ENCODE measurements around the gene LRIG1.

Gene LRIG1

GRCh38 chr3:66450390-66451022 lies 50.3 kb downstream of the LRIG1 start:
- no peak overlapping the region for H3K4me2 ChIP-seq (ENCODE audit: low read length)
- no peak overlapping the region for H3K27ac ChIP-seq (ENCODE audit: low read depth, low read length)
- H3K4me3 ChIP-seq (ENCODE audit: low read length): no peak overlapping the region
- peaks cover 98% of the 10 kb centered on the region for H3K79me2 ChIP-seq (ENCODE audit: control insufficient read depth, low read length)
- no peaks in the 10 kb centered on the region for H3K27me3 ChIP-seq (ENCODE audit: control insufficient read depth, low read length)
- no peaks in the 10 kb centered on the region for H3F3A ChIP-seq (ENCODE audit: control insufficient read depth, insufficient read depth)
- no peaks in the 10 kb centered on the region for H3K9me3 ChIP-seq (ENCODE audit: control insufficient read depth, insufficient read depth, low read length)
- H4K20me1 ChIP-seq (ENCODE audit: control insufficient read depth, insufficient read depth, low read depth, low read length): peaks cover 22% of the 10 kb centered on the region; the same call in 1 of the 2 replicates
- no peak for TF ChIP-seq EZH2phosphoT487 (IDR thresholded peaks at IDR 0.05; ENCODE audit: borderline replicate concordance, low read length)
- TF ChIP-seq CTCF (IDR thresholded peaks at IDR 0.05; ENCODE audit: low read depth, low read length, poor library complexity, severe bottlenecking): no peak
- H3K9me2 ChIP-seq (replicated peaks; ENCODE audit: control insufficient read depth, low read length): no peaks in the 10 kb centered on the region
- H3K36me3 ChIP-seq (ENCODE audit: control insufficient read depth, low read length): peaks cover 92% of the 10 kb centered on the region
- peaks cover 36% of the 10 kb centered on the region for H3K4me1 ChIP-seq (ENCODE audit: control insufficient read depth, low read length)

GRCh38 chr3:66449411-66449974 lies 51.3 kb downstream of the LRIG1 start:
- Histone ChIP-seq H3K9me3 (ENCODE audit: control insufficient read depth, insufficient read depth, low read length) (no peaks in the 10 kb centered on the region), H3K27ac (ENCODE audit: low read depth, low read length) (no peak overlapping the region), H3K79me2 (ENCODE audit: control insufficient read depth, low read length) (peaks cover 97% of the 10 kb centered on the region), H3K4me1 (ENCODE audit: control insufficient read depth, low read length) (peaks cover 26% of the 10 kb centered on the region), H3K27me3 (ENCODE audit: control insufficient read depth, low read length) (no peaks in the 10 kb centered on the region), H3K4me3 (ENCODE audit: low read length) (no peak overlapping the region), H4K20me1 (ENCODE audit: control insufficient read depth, insufficient read depth, low read depth, low read length) (peaks cover 19% of the 10 kb centered on the region; the same call in 1 of the 2 replicates), H3K4me2 (ENCODE audit: low read length) (no peak overlapping the region), H3F3A (ENCODE audit: control insufficient read depth, insufficient read depth) (no peaks in the 10 kb centered on the region), H3K9me2 (replicated peaks; ENCODE audit: control insufficient read depth, low read length) (no peaks in the 10 kb centered on the region), H3K36me3 (ENCODE audit: control insufficient read depth, low read length) (peaks cover 92% of the 10 kb centered on the region)
- TF ChIP-seq EZH2phosphoT487 (IDR thresholded peaks at IDR 0.05; ENCODE audit: borderline replicate concordance, low read length) (no peak), CTCF (IDR thresholded peaks at IDR 0.05; ENCODE audit: low read depth, low read length, poor library complexity, severe bottlenecking) (no peak)

GRCh38 chr3:66444146-66444644 lies 56.6 kb downstream of the LRIG1 start:
- peaks cover 3% of the 10 kb centered on the region; the same call in 1 of the 2 replicates for H4K20me1 ChIP-seq (ENCODE audit: control insufficient read depth, insufficient read depth, low read depth, low read length)
- H3K27me3 ChIP-seq (ENCODE audit: control insufficient read depth, low read length): no peaks in the 10 kb centered on the region
- no peaks in the 10 kb centered on the region for H3K9me2 ChIP-seq (replicated peaks; ENCODE audit: control insufficient read depth, low read length)
- no peak overlapping the region for H3K4me3 ChIP-seq (ENCODE audit: low read length)
- no peak overlapping the region for H3K27ac ChIP-seq (ENCODE audit: low read depth, low read length)
- no peak overlapping the region for H3K4me2 ChIP-seq (ENCODE audit: low read length)
- H3K4me1 ChIP-seq (ENCODE audit: control insufficient read depth, low read length): peaks cover 53% of the 10 kb centered on the region
- peaks cover 83% of the 10 kb centered on the region for H3K36me3 ChIP-seq (ENCODE audit: control insufficient read depth, low read length)
- peaks cover 96% of the 10 kb centered on the region for H3K79me2 ChIP-seq (ENCODE audit: control insufficient read depth, low read length)
- TF ChIP-seq EZH2phosphoT487 (IDR thresholded peaks at IDR 0.05; ENCODE audit: borderline replicate concordance, low read length) (no peak), CTCF (IDR thresholded peaks at IDR 0.05; ENCODE audit: low read depth, low read length, poor library complexity, severe bottlenecking) (no peak)
- no peaks in the 10 kb centered on the region for H3F3A ChIP-seq (ENCODE audit: control insufficient read depth, insufficient read depth)
- H3K9me3 ChIP-seq (ENCODE audit: control insufficient read depth, insufficient read depth, low read length): no peaks in the 10 kb centered on the region
